Measurements from ENCODE around the gene RGN.
A peak's percentile ranks its signal among the peaks of the same experiment; 100 is the strongest.
"Not testable (repeated sequence)": the region's sequence is repeated elsewhere in the genome, so short reads cannot be mapped to it uniquely, and the experiment has no call there.

RGN gene

DNA sequence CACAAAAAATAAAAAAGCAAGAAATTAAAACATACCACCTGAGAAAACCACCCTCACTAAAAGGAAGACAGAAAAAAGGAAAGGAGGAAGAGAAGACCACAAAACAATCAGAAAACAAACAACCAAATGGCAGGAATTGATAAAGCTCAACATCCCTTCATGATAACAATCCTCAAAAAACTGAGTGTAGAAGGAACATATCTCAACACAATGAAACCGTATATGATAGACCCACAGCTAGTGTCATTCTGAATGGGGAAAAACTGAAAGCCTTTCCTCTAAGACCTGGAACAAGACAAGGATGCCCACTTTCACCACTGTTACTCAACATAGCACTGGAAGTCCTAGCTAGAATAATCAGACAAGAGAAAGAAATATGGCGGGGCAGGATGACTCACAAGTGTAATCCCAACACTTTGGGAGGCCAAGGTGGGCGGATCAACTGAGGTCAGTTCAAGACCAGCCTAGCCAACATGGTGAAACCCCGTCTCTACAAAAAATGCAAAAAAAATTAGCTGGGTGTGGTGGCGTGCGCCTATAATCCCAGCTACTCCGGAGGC lies 38.4 kb downstream of the RGN start:
- not testable (repeated sequence) for DNase-seq (ENCODE audit: low read depth in 2 of 2)

DNA sequence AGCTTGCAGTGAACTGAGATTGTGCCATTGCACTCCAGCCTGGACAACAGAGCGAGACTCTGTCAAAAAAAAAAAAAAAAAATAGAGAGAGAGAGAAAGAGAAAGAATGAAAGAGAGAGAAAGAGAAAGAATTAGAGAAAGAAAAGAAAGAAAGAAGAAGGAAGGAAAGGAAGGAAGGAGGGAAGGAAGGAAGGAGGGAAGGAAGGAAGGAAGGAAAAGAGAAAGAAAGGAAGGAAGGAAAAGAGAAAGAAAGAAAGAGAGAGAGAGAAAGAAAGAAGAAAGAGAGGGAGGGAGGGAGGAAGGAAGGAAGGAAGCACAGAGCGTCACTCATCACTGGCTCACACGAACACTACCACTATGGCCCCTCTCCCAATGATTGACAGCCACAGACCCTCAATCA lies 46.2 kb downstream of the RGN start:
- not testable (repeated sequence) for DNase-seq (ENCODE audit: low read depth in 2 of 2)

DNA sequence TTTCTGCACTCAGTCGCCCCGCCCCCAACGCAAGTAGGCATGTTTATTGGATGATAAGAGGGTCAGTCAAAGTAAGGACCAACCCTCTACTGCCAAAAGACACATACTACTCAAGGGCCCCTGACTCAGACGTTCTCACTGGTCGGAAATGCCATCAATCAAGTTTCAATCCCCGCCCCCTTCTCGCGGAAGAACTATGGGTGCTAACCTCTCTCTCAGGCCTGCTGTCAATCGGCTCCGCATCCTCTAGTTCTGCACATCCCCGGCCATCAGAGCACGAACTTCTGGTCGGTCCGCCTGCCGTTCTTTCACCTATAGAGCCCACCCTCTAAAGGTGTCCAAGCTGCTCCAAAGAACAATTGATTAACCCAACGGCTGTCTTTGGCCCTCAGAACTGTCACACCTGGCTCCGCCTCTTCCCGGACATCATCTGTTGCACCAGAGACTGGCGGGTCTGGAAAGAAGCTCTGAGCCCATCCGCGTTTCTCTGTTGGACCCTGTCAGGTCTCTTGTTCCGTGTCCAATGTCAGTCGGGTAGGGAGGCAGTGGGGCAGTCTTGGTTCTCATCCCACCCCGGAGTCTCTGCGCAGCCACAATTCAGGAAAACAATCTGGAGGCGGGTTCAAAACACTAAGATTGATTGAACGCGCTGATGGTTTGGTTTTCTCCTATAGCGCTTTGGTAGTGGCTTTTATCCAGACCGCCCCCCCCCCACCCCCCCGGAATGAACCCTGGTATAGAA lies 51.1 kb downstream of the RGN start:
- DNase-seq (ENCODE audit: low read depth in 2 of 2): peak; percentile 92 to 93

DNA sequence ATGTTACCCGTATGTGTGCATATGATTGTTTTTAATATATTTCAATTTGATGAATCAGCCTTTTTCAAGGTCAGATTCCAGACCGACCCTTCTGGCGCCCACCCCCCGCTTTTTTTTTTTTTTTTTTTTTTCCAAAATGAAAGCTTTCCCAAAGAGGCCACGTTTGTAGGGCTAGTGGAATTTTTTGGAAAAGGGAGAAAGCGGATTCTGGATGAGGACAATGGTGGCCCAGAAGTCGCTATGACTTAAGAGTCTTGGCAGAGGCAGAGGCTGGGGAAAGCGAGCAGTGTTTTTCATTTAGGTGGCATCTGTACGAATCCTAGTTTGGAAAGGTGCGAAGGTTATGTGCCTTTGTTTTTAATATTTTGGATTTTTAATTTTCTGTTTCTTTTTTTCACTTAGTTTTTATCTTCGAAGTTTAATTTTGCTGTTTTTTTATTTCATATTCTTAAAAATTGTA lies 51.7 kb downstream of the RGN start:
- no peak for DNase-seq (ENCODE audit: low read depth in 2 of 2)

DNA sequence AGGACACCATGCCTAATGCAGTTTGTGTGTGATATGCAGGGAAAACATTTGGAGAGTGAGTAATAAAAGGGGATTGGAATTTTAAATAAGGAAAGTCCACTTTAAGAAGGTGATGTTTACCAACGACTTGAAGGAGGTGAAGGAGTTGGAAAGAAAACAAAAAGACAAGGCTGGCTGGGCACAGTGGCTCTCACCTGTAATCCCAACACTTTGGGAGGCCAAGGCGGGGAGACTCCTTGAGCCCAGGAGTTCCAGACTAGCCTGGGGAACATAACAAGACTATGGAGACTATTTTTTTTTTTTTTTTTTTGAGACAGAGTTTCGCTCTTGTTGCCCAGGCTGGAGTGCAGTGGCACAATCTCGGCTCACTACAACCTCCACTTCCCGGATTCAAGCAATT lies 55.2 kb downstream of the RGN start:
- no peak for DNase-seq (ENCODE audit: low read depth in 2 of 2)

DNA sequence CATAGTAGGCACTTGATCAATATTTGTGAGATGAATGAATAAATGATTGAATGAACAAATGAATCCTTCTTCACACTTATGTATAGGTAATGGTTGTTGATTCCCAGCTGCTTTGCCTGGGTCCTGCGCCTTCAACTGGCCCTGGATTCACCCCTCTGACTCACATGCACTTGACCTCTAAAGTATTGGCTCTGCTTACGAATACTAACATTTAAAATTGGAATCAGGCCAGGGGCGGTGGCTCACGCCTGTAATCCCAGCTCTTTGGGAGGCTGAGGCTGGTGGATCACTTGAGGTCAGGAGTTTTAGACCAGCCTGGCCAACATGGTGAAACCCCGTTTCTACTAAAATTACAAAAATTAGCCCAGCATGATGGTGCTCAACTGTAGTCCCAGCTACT lies 57.4 kb downstream of the RGN start:
- DNase-seq (ENCODE audit: low read depth in 2 of 2): not testable (repeated sequence)

DNA sequence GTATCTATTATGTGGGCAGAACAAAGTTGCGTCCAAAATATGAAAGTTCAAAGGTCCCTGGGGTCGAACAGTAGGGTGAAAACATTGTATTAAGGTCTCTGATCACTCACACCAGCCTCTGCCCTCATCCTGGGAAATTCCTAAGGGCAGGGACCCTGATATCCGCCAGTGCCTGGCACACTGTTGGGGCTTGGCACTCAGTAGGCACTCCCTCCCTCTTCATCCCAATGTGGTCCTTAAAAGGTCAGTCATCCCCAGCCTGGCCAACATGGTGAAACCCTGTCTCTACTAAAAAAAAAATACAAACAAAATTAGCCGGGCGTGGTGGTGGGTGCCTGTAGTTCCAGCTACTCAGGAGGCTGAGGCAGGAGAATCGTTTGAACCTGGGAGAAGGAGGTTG lies 59.9 kb downstream of the RGN start:
- no peak for DNase-seq (ENCODE audit: low read depth in 2 of 2)

Measured in fibroblast of skin of left biceps (primary cell).